MM.1S (cell line): ENCODE results near the gene LRRC61.

Experiments used
- CTCF ChIP-seq: fragments of 300-600 bp; sonication (generic); IDR thresholded peaks from 2 replicates; pipeline ENCODE4 v1.5.1; 2016; ENCODE audit warnings: antibody characterized with exemption, low read length, mixed read lengths
- EZH2 ChIP-seq: fragments of 300-600 bp; sonication (generic); optimal IDR thresholded peaks from 2 replicates; pipeline ENCODE3; 2017; ENCODE audit warnings: low read depth, mild to moderate bottlenecking, antibody characterized with exemption, low read length, mixed read lengths
- EZH2phosphoT487 ChIP-seq: fragments of 300-600 bp; sonication (generic); IDR thresholded peaks from 2 replicates; pipeline ENCODE4 v1.6.1; 2018; ENCODE audit warnings: antibody characterized with exemption, low read length

- TF ChIP-seq CTCF (no peak), EZH2phosphoT487 (no peak), EZH2 (no peak)
Measured at GRCh38 chr7:150339409-150339809, 16.3 kb downstream of the LRRC61 start.
